Heart left ventricle (tissue), 16 donors: ENCODE measurements around the gene DNAJC7. TPM values are rescaled to one million over a fixed set of nuclear protein-coding genes. Genes with fewer than 3 reads are reported as not detected.

Experiments used
- ATAC-seq, 4 donors: fragments of 200-7000 bp; cut with Tn5 transposase; one replicate each; pipeline ENCODE4 v1.9.1; 2020 to 2022; ENCODE audit warnings: moderate library complexity in 4 of 4, mild to moderate bottlenecking in 3 of 4, moderate number of reproducible peaks in 1 of 4
- DNase-seq, 5 donors: peaks; one replicate each; pipeline ENCODE4 v3.0.0-alpha.2; 2020
- H3K27ac ChIP-seq, 12 donors: fragments of 200-600 bp; sonication (generic) in 4 of 12; one replicate each; pipeline versions ENCODE4 v1.5.0 to v1.8.0; 2016 to 2022; ENCODE audit warnings: mild to moderate bottlenecking in 2 of 12
- H3K27me3 ChIP-seq, 9 donors: fragments of 200-600 bp; sonication (generic) in 2 of 9; one replicate each; pipeline versions ENCODE4 v1.5.1 to v1.8.0; 2016 to 2022; ENCODE audit warnings: mild to moderate bottlenecking in 3 of 9
- H3K36me3 ChIP-seq, 9 donors: fragments of 200-600 bp; sonication (generic) in 2 of 9; one replicate each; pipeline versions ENCODE4 v1.5.0 to v1.8.0; 2018 to 2022; ENCODE audit warnings: mild to moderate bottlenecking in 2 of 9
- H3K4me1 ChIP-seq, 12 donors: fragments of 200-600 bp; sonication (generic) in 4 of 12; one replicate each; pipeline versions ENCODE4 v1.5.0 to v1.8.0; 2016 to 2022; ENCODE audit warnings: mild to moderate bottlenecking in 3 of 12
- H3K4me3 ChIP-seq, 12 donors: fragments of 200-600 bp; sonication (generic) in 4 of 12; one replicate each; pipeline versions ENCODE4 v1.5.0 to v1.8.0; 2017 to 2022; ENCODE audit warnings: mild to moderate bottlenecking in 9 of 12, moderate library complexity in 4 of 12
- H3K9me3 ChIP-seq, 12 donors: fragments of 200-600 bp; sonication (generic) in 4 of 12; one replicate each; pipeline versions ENCODE4 v1.5.0 to v1.8.0; 2016 to 2022; ENCODE audit warnings: mild to moderate bottlenecking in 1 of 12
- POLR2A ChIP-seq, 2 donors: fragments of 450-650 bp; IDR thresholded peaks; one replicate each; pipeline ENCODE4 v1.6.1; 2017; ENCODE audit warnings: antibody characterized with exemption in 2 of 2, mild to moderate bottlenecking in 2 of 2, moderate library complexity in 2 of 2
- WGBS, 4 donors: extraction: QIAGEN DNeasy Blood & Tissue Kit in 2 of 4; methylation state at CpG; one replicate each; pipeline versions ENCODE4 v1.1.5 to v1.1.7; 2013 to 2018; 5-methylcytosine and 5-hydroxymethylcytosine counted together
- intact Hi-C, 10 donors: fragments of 100-400 bp; cut with DNase I; formaldehyde crosslinking; loops; one replicate each; pipeline versions ENCODE4 v1.11.1 to v1.14.2; 2022
- polyA plus RNA-seq, 2 donors: library from polyadenylated mRNA; stranded (reverse); fragments of 200-250 nt; gene quantifications; one replicate each; pipeline ENCODE4 v1.2.3, GENCODE V29; 2013
- total RNA-seq, 9 donors: library from RNA; depleted of rRNA in 2 of 9; stranded (reverse); fragments of >200 nt in 2 of 9; fragmentation: NEBNext Ultra II Directional in 3 of 9; extraction: Animal tissue kit (Norgen Biotek cat#: 25700) in 3 of 9; gene quantifications; one replicate each; pipeline versions ENCODE4 v1.1.0 to v1.2.4, GENCODE V29; 2016 to 2023
- TF ChIP-seq, protein P1 (sequence below), 12 donors: fragments of 200-600 bp; sonication (generic) in 4 of 12; IDR thresholded peaks; one replicate each; pipeline versions ENCODE4 v1.5.0 to v1.8.0; 2018 to 2022; ENCODE audit warnings: antibody characterized with exemption in 12 of 12, mild to moderate bottlenecking in 5 of 12
- donor health status: ischemic (EF 13 %, LVEDD 7.1; RV severe dilation, severe dysfunction).
- donor health status: healthy with polysubstance abuse.
- donor health status: DM: no; HTN: yes; CAD: no.
- donor health status: DM: no; HTN: no; CAD: no.
- donor health status: ischemic (EF 25% LVEDD 6.9; RV normal size, moderate dysfunction).
- donor health status: ischemic (EF 25% LVEDD 5.7; RV mildly dilated, moderate dysfunction).
- donor health status: healthy.
- donor health status: DM: yes; HTN: yes; CAD: no.
- donor health status: ischemic (EF 35%, LVEDD 5.7; RV mildly dilated, moderate dysfunction).
- donor health status: nonischemic (EF 11% LVEDD 7.7; RV severe dilation, severe dysfunction).
- donor health status: DM: yes; HTN: yes; CAD: no.
- donor health status: PGD.
- donor health status: ischemic (EF 29% LVEDD 5.4; RV normal size, mild dysfunction).
- donor health status: nonischemic (EF 23%, LVEDD 6.1; RV moderate dilation, normal function).

Gene DNAJC7
- total and polyA plus RNA-seq, 11 donors, result 42.5 to 103 (median 74.7) TPM

DNA sequence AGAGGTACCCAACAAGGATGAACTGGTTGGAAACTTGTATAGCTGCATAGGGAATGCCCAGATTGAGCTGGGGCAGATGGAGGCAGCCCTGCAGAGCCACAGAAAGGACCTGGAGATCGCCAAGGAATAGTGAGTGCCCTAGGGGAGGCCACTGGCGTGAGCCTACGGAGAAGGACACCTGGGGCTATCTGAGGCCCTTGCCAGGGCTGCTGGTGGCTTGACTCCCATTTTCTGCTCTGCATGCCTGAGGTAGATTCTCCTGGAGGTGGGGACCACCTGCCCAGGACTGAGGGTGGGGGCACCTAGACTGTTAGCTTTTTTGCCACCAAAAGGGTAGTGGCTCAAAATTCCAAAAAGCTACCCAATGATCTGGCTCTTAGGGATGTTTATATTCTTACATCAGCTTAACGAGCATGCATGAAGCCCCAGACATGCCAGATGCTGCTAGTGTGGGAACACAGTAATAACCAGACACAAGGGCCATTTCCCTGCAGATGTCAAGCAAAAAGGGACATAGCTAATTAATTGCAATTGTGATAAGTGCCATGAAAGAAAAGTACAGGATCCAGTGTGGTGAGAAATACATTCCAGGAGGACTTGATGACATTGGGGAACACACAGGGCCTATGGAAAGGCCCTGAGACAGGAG, 78.1 kb downstream of the DNAJC7 start:
- Histone ChIP-seq H3K9me3 (no peaks in the 10 kb centered on the region), H3K27ac (no peak overlapping the region), H3K36me3 (peaks cover 0 to 8% (median 0%) of the 10 kb centered on the region in 9 donors), H3K27me3 (no peaks in the 10 kb centered on the region), H3K4me3 (no peak overlapping the region), H3K4me1 (peaks cover 0 to 13% (median 0%) of the 10 kb centered on the region in 12 donors)
- intact Hi-C loops, result no loop called here
- TF ChIP-seq, protein P1, sequence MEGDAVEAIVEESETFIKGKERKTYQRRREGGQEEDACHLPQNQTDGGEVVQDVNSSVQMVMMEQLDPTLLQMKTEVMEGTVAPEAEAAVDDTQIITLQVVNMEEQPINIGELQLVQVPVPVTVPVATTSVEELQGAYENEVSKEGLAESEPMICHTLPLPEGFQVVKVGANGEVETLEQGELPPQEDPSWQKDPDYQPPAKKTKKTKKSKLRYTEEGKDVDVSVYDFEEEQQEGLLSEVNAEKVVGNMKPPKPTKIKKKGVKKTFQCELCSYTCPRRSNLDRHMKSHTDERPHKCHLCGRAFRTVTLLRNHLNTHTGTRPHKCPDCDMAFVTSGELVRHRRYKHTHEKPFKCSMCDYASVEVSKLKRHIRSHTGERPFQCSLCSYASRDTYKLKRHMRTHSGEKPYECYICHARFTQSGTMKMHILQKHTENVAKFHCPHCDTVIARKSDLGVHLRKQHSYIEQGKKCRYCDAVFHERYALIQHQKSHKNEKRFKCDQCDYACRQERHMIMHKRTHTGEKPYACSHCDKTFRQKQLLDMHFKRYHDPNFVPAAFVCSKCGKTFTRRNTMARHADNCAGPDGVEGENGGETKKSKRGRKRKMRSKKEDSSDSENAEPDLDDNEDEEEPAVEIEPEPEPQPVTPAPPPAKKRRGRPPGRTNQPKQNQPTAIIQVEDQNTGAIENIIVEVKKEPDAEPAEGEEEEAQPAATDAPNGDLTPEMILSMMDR (IDR thresholded peaks at IDR 0.05), result no peak
- no peak for TF ChIP-seq POLR2A (IDR thresholded peaks at IDR 0.05)
- WGBS, 4 donors, result 84 to 93% (median 87%) methylated on average over 4 of the region's 4 CpGs
- DNase-seq, result no peak
- ATAC-seq, result no peak

GRCh38 chr17:41937970-41938954, 79.0 kb downstream of the DNAJC7 start:
- Histone ChIP-seq H3K9me3 (no peaks in the 10 kb centered on the region), H3K27me3 (no peaks in the 10 kb centered on the region), H3K27ac (peak overlapping the region in 9 of 12 donors; percentile 13 to 81 (median 47)), H3K4me3 (no peak overlapping the region), H3K36me3 (peaks cover 0 to 8% (median 0%) of the 10 kb centered on the region in 9 donors), H3K4me1 (peaks cover 0 to 13% (median 0%) of the 10 kb centered on the region in 12 donors)
- no peak for TF ChIP-seq POLR2A (IDR thresholded peaks at IDR 0.05)
- TF ChIP-seq, protein P1 (IDR thresholded peaks at IDR 0.05), result no peak
- ATAC-seq (peak; percentile 81 to 95 (median 88)), DNase-seq (peak; percentile 55 to 83 (median 64))
- 62 to 74% (median 68%) methylated on average over 19 of the region's 19 CpGs for WGBS, 4 donors
- intact Hi-C loops, result no loop called here

GRCh38 chr17:41935641-41936040, 81.6 kb downstream of the DNAJC7 start:
- Histone ChIP-seq H3K9me3 (no peaks in the 10 kb centered on the region), H3K4me1 (peaks cover 0 to 21% (median 4%) of the 10 kb centered on the region in 12 donors), H3K27ac (no peak overlapping the region), H3K27me3 (no peaks in the 10 kb centered on the region), H3K36me3 (peaks cover 0 to 8% (median 0%) of the 10 kb centered on the region in 9 donors), H3K4me3 (no peak overlapping the region)
- intact Hi-C loops, result no loop called here
- ATAC-seq, result no peak
- 95 to 99% (median 96%) methylated on average over 6 of the region's 6 CpGs for WGBS, 4 donors
- TF ChIP-seq, protein P1 (IDR thresholded peaks at IDR 0.05), result no peak
- TF ChIP-seq POLR2A (IDR thresholded peaks at IDR 0.05), result no peak
- DNase-seq, result no peak
